HG03575 (cell line): ENCODE measurements around the gene DMBT1.
"Not testable (repeated sequence)": the region's sequence is repeated elsewhere in the genome, so short reads cannot be mapped to it uniquely, and the experiment has no call there.

Experiments
- ATAC-seq: cut with Tn5 transposase; IDR thresholded peaks from one replicate; pipeline ENCODE4 v1.9.1; 2021; ENCODE audit not compliant: unreplicated experiment, insufficient number of reproducible peaks, low FRiP score; ENCODE audit errors: extremely low read depth

The DMBT1 gene

DNA sequence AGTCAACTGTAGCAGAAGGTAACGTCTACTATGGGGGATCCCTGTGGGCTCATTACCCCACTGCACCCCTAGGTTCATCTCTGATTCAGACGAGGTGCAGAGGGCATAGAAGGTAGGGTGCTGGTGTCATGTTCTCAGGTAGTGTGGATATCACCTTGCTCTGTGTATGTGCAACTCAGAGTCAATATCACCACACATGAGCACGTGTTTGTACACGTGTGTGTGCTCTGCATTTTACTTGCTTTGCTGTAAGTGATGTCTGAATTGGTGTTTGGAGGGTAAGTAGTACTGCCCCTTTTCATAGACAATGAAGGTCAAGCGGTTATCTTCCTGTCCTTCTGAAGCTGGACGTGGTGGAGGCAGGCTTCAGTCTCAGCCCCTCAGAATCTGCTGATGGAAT, 10.4 kb downstream of the DMBT1 start:
- ATAC-seq, result no peak

DNA sequence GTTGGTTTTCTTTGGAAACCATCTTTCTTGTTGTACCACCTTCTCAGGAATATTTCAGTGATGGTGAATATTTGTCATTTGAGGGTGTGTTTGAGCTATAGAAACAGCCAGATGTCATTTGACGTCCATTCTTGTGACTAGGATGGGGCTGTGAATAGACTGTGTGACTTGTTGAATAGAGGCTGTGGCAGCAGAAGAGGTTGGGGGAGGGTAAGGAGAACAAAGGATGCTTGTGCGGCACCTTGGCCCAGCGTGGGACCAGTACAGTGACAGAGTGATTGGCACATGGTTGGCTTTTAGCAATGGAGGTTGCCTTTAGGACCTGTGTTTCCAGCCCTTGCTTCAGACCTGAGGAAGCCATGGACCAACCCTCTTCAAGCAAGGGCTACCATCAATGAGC, 11.3 kb downstream of the DMBT1 start:
- no peak for ATAC-seq

DNA sequence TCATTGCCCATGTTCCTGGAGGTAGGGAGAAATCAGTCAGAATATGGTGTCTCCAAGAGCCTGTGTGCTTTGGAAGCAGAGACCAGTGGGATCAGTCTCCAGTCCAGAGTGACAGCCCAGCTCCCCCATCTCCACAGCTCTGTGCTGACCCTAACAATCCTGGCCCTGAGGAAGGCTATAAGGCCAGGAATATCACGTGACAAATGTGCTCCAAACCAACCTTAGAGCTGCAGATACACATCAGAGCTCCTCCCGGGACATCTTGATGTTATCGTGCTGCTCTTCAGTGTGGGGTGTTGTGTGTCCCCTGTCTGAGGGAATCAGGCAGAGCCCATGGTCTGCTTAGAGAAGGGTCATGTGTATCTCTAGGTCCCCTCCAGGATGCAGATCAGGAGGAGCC, 15.2 kb downstream of the DMBT1 start:
- ATAC-seq, result no peak

DNA sequence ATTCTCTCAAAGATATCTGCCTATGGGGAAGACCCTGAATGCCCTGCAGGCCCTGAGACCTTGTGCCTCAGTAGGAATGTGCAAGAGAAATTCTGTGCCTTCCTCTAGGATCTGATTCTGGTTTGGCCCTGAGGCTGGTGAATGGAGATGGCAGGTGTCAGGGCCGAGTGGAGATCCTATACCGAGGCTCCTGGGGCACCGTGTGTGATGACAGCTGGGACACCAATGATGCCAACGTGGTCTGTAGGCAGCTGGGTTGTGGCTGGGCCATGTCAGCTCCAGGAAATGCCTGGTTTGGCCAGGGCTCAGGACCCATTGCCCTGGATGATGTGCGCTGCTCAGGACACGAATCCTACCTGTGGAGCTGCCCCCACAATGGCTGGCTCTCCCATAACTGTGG, 15.7 kb downstream of the DMBT1 start:
- no peak for ATAC-seq

DNA sequence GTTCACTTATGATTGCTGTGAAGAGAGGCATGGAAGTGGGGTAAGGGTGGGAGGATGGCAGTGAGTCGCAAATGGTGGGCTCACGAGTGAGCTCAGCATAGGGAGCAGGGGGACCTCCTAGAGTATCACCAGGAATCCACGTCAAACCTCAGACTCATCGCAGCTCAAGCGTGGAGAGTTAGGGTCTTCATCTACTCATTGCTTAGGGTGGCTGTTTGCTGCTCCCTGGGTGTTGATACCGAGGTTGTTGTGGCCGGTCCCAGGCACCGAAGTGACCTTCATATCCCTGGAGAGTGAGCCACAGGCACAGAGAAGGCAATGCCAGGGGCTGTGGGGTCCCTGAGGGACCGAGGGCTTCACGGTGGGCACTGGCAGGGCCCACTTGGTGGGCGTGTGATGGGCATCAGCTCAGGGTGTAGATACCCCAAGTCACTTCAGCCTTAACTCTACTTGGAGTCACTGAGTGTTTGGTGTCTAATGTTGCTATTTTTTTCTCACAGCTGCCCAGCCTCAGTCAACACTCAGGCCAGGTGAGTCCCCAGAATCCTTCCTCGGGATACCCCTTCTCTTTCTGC, 16.8 kb downstream of the DMBT1 start:
- ATAC-seq, result no peak

DNA sequence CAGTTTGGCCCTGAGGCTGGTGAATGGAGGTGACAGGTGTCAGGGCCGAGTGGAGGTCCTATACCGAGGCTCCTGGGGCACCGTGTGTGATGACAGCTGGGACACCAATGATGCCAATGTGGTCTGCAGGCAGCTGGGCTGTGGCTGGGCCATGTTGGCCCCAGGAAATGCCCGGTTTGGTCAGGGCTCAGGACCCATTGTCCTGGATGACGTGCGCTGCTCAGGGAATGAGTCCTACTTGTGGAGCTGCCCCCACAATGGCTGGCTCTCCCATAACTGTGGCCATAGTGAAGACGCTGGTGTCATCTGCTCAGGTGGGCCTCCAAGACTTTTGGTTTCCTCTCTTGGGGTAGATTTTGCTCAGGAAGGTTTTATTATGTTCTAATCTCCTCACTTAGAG, 25.5 kb downstream of the DMBT1 start:
- ATAC-seq, result not testable (repeated sequence)

DNA sequence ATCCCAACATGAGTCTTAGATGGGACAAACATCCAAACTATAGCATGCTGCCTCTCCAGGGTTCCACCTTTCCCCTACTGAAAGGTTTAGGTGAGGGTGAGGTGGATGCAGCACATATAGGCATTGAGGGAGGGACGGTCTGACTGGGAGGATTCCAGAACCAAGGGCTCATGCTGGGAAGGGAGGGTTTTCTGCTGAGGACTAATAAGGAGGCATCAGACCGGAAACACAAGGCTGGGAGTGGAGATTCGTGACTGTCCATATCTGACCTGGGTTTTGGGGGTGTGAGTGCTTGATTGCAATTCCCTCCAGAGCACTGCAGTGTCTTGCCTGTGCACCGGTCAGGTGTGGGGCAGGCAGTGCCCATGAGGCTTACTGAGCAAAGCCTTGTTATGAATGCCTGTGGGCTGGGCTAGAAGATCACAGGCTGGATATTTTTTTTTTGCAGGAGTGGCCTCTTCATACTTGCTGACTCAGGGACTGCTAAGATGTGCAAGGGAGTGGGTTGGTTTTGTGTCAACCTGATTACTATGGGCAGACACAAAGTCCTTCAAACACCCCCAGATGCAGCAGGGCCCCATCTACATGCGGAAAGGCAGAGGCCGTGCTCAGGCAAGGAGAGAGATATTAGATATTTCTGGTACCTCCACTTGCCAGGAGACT, 26.7 kb downstream of the DMBT1 start:
- no peak for ATAC-seq

DNA sequence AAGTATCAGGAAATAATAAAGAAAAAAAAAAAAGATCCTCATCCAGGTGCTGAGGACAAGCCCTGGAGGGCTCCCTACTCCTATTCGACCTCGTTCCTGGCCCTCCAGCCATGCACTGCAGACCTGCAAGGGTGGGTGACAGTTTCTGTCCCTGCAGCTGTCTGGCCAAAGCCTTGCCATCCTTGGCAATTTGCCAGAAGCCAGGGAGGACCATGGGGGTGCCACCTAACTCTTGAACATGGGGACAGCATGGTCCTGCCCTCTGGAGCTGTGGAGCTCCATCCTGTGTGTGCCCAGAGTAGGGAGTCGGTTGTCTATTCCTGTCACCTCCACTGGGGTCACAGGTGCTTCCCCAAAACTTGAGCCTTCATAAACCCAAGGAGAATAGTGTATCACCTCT, 27.8 kb downstream of the DMBT1 start:
- no peak for ATAC-seq

DNA sequence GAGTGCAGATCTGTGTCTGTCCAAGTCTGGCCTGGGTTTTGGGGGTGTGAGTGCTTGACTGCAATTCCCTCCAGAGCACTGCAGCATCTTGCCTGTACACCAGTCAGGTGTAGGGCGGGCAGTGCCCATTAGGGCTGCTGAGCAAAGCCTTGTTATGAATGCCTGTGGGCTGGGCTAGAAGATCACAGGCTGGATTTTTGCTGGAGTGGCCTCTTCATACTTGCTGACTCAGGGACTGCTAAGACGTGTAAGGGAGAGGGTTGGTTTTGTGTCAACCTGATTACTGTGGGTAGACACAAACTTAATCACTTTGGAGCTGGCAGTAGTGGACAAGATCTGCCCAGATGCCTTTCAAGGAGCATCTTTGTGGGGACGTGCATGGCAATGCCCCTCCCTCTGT, 29.6 kb downstream of the DMBT1 start:
- no peak for ATAC-seq

DNA sequence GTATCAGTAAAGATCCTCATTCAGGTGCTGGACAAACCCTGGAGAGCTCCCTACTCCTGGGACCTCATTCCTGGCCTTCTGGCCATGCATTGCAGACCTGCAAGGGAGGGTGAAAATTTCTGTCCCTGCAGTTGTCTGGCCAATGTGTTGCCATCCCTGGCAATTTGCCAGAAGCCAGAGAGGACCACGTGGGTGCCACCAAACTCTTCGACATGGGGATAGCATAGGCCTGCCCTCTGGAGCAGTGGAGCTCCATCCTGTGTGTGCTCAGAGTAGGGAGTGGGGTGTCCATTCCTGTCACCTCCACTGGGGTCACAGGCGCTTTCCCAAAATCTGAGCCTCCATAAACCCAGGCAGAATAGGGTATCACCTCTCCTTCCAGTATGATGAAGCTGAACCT, 31.2 kb downstream of the DMBT1 start:
- no peak for ATAC-seq

DNA sequence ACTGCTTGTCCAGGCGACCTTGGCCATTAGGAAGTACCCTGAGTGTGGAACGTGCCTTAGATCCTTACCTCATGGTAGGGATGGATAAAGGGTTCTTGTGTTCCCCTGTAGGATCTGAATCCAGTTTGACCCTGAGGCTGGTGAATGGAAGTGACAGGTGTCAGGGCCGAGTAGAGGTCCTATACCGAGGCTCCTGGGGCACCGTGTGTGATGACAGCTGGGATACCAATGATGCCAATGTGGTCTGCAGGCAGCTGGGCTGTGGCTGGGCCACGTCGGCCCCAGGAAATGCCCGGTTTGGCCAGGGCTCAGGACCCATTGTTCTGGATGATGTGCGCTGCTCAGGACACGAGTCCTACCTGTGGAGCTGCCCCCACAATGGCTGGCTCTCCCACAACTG, 31.6 kb downstream of the DMBT1 start:
- ATAC-seq, result no peak

DNA sequence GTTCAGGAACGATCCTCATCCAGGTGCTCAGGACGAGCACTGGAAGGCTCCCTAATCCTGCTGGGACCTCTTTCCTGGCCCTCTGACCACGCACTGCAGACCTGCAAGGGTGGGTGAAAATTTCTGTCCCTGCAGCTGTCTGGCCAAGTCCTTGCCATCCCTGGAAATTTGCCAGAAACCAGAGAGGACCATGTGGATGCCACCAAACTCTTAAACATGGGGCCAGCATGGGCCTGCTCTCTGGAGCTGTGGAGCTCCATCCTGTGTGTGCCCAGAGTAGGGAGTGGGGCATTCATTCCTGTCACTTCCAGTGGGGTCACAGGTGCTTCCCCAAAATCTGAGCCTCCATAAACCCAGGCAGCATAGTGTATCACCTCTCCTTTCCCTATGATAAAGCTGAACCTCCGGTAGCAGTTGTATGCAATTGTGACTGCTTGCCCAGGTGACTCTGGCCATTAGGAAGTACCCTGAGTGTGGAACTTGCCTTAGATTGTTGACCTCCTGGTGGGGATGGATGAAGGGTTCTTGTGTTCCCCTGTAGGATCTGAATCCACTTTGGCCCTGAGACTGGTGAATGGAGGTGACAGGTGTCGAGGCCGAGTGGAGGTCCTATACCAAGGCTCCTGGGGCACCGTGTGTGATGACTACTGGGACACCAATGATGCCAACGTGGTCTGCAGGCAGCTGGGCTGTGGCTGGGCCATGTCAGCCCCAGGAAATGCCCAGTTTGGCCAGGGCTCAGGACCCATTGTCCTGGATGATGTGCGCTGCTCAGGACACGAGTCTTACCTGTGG, 57.1 kb downstream of the DMBT1 start:
- no peak for ATAC-seq

DNA sequence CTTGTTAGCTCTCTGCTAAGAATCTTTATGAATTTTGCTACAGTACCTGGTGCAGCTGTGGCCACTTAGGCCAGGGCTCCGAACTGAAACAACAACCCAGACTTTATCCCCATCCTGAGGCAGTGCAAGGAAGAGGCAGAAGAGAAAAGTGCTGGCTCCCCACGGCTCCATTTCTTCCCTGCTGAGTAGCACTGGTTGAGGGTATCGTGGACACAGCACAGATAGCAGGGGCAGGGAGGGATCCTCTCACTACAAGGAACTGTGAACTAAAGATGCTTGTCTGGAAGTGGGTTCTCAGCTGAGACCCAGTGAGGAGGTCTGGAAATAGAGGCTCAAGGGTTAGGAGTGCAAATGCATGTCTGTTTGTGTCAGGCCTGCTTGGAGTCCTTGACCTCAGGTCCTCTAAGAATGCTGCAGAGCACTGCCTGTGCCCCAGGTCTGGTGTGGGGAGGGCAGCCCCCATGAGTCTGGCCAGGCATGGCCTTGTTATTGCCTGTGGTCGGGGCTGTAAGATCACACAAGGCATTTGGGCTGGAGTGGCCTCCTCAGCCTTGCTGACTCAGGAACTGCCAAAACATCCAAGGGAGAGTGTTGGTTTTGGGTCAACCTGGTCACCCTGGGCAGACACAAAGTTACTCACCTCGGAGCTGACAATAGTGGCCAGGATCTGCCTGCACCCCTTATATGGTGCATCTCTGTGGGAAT, 58.1 kb downstream of the DMBT1 start:
- ATAC-seq, result no peak

DNA sequence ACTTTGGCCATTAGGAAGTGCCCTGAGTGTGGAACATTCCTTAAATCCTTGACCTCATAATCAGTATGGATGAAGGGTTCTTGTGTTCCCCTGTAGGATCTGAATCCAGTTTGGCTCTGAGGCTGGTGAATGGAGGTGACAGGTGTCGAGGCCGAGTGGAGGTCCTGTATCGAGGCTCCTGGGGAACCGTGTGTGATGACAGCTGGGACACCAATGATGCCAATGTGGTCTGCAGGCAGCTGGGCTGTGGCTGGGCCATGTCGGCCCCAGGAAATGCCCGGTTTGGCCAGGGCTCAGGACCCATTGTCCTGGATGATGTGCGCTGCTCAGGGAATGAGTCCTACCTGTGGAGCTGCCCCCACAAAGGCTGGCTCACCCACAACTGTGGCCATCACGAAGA, 60.4 kb downstream of the DMBT1 start:
- ATAC-seq, result not testable (repeated sequence)

DNA sequence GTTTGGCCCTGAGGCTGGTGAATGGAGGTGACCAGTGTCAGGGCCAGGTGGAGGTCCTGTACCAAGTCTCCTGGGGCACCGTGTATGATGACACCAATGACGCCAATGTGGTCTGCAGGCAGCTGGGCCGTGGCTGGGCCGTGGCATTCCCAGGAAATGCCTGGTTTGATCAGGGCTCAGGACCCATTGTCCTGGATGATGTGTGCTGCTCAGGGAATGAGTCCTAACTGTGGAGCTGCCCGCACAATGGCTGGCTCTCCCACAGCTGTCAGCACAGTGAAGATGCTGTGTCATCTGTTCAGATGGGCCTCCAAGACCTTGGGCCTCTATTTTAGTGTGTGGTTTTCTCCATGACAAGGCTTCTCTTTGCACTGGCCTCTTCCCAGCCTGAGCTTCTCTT, 64.0 kb downstream of the DMBT1 start:
- no peak for ATAC-seq

DNA sequence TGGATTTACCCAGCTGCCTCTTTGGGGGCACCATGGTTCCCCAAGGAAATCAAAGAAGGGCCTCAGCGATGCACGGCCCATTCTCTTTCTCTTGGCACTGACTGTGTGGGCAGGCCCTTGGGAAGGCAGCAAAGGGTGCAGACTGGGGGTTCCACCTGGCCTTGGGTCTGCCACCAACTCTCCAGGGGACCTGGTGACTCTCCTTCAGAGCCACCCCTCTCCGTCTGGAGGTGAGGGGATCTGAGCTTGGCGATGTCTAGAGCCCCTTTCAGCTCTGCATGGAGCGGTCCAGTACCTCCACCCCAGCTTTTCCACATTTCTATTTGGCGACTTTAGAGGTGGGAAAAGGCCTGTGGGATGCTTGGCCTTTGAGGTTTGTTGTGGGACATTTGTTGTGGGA, 70.0 kb downstream of the DMBT1 start:
- no peak for ATAC-seq

DNA sequence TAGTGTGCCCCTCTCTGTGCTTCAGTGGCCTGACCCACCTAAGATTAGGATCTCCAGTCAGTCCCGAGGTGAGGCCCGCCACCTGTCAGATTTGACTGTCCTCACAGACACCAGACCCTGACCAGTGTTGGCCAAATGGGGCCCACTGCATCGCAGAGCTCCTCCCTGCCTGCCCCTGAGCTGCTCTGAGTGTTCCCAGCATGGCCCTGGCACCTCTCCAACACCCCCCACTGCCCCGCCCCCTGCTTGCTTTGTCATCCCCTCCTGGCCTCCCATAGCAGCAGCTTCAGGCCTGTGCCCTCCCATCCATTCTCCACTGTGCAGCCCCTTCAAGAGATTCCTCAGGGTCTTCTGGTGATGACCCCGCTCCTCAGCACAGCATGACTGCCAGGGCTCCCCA, 71.5 kb downstream of the DMBT1 start:
- ATAC-seq, result no peak

DNA sequence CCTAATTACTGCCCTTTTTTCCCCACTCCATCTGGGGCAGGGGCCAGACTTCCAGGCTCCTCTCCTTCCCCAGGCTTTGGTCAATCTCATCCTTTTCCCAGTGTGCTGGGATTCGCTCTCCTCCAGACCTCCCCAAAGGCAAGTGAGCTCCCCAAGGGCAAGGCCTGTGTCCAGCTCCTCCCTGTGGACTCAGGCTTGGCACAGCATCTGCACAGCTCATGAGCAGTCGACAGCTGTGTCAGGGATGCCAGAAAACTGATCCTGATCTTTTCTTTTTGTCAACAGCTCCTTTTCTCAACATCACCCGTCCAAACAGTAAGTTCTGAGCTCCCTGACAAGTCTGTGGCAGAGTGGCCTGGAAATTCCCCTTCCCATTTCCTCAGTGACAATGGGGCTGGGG, 72.0 kb downstream of the DMBT1 start:
- ATAC-seq, result no peak

DNA sequence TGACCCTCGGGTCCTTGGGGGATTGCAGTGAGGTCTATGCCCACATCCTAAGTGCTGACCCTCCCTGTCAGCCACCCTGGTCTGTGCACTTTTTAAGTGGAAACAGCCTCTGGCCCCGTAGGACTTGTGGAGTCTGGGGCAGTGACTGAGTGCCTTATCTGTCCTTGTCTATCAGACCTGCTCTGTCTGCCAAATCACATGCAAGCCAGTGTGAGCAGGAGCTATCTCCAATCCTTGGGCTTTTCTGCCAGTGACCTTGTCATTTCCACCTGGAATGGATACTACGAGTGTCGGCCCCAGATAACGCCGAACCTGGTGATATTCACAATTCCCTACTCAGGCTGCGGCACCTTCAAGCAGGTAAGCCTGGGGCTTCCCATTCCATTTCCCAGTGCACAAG, 76.4 kb downstream of the DMBT1 start:
- no peak for ATAC-seq

DNA sequence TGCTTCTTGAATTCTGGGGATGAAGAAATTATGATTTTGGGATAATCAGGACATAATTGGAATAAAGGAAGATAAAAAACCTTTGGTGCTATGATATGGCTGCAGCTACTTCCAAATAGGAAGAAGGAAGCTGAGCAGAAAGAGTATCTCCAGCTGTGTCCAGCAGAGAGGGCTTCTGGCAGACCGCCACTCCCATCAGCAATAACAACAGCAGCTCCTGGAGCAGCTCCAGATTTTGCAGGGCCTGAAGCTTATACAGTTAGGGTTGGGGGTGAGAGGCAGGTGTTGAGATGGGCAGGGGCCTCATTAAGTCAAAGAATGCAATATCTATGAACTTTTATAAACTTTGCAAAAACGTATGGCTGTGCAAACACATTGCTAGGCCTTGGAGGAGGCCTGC, 76.8 kb downstream of the DMBT1 start:
- no peak for ATAC-seq
